SKM-1 (cell line): Measurements from ENCODE around the gene ASB2.

Experiments used
- DNase-seq: peaks from one replicate; lab custom pipeline; 2025; ENCODE audit not compliant: unreplicated experiment; lab: John Stamatoyannopoulos, UW

The ASB2 gene

DNA sequence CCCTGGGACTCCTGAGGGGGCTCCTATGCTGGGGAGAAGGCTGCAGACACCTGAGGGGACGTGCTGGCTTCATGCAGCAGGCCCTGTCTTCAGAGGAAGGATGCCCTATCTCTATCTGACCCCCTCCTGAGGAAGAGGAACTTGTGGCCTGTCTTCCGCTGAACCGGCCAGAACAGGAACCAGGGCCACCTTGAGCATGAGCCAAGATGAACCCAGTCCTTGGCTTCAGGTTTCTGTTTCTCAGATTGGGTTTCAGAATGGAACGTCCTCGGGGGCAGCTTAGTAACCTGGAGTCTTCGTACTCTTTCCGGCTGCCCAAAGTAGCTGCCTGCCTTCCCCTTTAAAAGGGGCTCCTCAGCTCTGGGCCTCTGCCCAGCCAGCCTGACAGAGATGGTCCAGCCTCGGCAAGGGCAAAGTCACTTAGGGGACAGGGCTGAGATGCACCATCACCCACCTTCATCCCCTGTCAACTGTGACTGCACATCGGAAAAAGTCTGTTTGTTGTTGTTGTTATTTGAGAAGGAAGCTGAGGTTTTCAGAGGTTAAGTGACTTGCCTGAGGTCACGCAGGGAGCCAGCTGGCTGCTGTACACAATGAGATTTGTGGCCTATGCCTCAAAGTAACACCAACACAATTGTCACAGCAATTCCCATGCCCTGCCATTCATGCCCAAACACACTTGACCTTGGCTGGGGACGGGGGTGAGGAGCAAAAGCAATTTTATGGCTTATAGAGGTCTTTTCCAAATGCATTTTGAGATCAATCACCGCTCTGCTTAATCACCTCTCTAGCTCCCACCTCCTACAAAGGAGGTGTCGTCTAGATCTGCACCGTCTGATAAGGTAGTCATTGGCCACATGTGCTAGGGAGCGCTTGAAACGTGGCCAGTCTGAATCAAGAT is 13.4 kb downstream of the ASB2 start:
- DNase-seq: peak; percentile 58

- no peak for DNase-seq
Observed at GRCh38 chr14:93961620-93962019, 14.8 kb downstream of the ASB2 start.

- DNase-seq: no peak
Observed at GRCh38 chr14:93960774-93961438, 15.5 kb downstream of the ASB2 start.

GRCh38 chr14:93960108-93960475 is 16.3 kb downstream of the ASB2 start:
- DNase-seq: no peak

- DNase-seq: peak; percentile 20
Observed at GRCh38 chr14:93959239-93960107, 16.9 kb downstream of the ASB2 start.

DNA sequence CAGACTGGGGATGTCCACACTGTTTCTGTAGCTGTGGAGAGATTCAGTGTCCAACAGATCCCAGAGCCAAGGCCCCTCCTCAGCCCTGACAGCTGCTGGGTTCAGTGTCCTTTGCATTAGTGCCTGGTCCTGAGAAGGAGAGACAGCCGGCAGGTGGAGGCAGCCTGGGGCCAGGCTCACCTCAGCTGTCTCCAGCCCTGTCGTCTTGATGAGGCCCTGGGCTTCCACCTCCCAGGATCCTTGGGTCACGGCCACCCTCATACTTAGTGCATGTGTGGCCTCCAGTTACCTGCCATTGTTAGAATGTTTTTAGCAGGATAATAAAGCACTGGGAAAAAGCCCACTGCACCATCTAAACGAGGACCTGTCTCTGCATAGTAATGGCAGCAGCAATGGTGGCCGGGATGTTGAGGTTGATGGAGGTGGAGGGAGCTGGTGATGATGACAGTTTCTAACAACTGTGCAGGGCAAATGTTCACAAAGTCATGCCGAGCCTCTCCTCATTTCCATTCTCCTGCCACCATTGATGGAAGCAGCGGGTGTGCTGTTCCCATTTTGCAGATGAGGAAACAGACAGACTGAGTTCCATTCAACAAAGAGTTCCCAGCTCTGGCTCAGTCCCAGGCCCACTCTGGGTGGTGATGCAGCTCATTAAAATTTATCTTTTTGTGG is 17.7 kb downstream of the ASB2 start:
- DNase-seq: no peak

DNA sequence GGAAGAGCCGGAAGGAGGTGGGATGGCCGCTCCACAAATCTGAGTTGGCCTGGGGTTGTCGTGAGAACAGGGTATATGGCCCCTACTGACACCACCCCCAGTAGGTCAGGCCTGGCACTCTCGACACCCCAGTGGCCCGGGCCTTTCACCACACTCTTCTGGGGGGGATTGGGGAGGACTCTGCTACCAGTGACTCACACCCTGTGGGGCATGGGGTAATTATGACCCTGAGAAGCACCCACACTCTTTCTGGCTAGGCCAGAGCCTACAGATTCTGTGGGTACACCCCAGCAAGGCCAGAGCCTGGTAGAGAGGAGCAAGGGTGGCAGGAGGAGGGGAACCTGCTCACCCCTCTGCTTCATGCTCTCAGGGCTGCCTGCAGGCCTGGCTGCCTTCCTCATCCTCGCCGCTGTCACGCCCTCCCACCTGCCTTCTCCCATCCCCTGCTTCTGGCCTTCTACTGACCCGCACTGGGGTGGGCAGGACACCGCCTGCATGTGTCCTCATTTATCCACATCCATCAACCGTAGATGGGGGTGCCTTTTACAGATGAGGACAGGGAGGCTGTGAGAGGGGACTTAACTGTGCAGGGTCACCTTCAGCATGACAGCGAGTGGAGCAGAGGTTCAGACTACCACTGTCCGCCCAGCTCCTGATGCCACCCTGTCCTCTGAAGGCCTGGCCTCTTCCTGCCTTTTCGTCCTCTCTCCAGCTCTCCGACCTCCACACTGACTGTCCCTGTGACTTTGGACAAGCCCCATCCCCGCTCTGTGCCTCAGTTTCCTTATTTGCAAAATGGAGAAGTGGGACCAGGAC is 18.4 kb downstream of the ASB2 start:
- DNase-seq: no peak

- no peak for DNase-seq
Observed at GRCh38 chr14:93957333-93957710, 19.0 kb downstream of the ASB2 start.

DNA sequence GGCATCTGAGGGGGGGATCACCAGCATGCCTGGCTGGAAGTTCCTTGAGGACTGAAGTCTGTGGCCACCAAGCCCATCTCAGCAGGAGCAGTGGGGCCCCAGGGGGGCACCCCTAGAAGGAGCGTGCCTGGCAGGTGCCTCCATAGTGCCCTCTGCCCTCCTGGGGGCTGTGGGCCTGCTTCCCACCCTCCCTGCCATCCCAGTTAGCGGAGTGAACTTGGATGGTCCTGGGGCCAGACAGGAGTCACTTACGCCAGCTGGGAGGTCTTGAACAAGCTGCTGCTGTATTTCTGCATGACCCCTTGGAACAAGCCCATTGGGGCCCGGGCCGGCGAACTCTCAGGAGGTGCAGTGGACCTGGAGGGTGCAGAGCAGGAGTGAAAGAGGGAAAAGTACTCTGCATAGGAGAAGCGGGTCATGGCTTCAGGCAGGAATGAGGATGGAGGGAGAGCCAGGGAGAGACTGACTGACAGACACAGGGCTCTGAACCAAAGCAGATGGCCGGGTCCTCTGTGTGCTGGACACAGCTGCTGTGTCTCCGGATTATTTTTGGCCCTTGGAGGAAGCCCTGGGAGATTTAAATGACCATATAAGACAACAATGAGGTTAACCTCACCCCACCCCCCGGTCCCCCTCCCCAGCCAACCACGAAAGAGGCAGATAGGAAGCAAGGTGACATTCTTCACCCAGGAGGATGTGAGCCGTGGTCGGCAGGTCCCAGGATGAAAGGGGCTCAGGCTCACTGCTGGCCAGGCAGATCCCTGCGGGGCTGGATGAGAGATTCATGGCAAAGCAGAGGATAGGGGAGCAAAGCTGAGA is 19.6 kb downstream of the ASB2 start:
- DNase-seq: no peak

DNA sequence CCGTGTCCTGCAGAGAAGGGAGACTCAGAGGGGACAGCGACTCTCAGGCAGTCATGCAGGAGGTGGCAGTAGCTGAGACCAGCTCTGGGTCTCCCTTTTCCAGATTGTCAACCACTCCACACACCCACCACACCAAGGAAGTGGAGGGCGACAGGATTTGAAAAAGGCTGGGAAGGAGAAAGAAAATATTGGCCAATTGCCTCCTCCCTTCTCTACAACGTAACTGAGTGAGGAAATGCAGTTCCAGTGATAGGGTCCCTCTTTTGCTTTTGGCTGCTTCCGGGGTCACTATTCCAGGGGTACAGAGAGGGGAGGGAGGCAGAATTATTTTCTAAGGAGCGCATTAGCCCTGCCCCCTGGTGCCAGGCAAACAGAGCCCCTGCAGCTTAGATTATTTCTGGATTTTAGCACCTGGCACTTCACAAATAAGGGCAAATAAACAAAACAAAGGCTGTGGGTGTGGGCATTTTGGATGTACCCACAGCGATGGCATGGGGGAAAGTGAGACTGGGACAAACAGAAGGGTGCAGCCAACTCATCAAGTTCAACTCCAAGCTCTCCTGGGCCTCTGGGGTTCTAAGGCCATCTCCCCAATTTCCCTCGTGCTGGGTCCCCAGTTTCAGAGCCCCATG is 20.4 kb downstream of the ASB2 start:
- DNase-seq: no peak

GRCh38 chr14:93954900-93955849 is 21.2 kb downstream of the ASB2 start:
- peak; percentile 68 for DNase-seq

GRCh38 chr14:93954516-93954830 is 21.9 kb downstream of the ASB2 start:
- DNase-seq: no peak

GRCh38 chr14:93953739-93954515 is 22.4 kb downstream of the ASB2 start:
- DNase-seq: no peak

- no peak for DNase-seq
Observed at GRCh38 chr14:93953263-93953662, 23.1 kb downstream of the ASB2 start.

DNA sequence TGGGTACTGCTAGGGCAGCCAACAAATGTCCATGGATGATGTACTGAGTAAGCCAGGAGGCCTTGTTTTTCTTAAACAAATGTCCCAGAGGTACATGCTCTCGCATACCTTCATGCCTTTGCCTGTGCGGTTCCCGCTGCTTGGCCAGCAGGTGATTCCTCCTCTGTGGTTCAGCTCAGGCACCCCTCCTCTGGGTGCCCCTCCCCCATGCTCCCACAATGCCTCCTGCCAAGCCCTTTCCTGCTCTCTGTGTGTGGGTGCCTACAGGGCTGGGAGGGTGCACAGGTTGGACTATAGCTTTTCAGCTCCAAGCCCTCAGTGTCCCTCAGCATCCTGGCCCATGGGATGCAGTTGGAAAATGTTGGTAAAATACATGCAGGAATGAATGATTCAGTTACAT is 23.5 kb downstream of the ASB2 start:
- DNase-seq: no peak

DNA sequence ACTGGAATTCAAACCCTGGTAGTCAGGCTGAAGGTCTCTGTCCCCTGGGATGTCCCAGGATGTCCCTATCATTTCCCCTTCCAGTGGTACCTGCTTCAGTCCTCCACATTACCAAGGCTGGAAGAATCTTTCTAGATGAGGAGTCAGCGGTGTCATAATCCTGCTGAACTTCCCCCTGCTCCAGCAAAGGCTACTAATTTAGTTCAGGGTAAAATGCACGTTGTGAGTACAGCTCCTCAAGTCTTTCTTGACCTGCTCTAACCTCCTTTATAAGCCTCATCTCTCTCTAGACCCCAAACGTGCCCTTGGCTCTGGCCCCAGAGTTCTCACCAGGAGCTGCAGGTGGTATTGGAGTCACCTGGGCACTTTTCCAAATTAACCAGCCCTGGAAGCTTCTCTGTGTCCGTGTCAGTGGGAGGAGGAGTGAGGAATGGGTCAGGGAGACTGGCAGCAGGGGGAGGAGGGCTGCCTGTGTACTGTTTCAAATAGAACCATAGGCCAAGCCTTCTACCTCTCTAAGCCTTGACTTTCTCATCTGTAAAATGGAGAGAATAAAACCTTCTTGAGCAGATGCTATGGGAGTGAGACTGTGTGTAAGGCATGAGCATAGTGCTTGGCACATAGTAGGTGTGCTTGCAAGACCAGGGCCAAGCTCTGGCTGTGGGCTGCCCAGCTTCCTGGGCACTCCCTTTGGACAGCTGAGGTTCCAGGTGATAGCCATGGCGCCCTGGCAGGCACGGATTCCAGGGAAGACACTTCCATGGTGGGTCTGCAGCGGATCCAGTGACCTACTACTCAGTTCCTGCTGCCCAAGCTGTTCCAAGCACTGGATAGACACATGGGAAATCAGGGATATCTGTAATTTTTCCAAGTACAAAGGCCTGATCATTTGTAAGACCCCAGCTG is 24.5 kb downstream of the ASB2 start:
- DNase-seq: no peak
